Measurements from ENCODE around the gene NT5M.

- TF ChIP-seq, protein P1, sequence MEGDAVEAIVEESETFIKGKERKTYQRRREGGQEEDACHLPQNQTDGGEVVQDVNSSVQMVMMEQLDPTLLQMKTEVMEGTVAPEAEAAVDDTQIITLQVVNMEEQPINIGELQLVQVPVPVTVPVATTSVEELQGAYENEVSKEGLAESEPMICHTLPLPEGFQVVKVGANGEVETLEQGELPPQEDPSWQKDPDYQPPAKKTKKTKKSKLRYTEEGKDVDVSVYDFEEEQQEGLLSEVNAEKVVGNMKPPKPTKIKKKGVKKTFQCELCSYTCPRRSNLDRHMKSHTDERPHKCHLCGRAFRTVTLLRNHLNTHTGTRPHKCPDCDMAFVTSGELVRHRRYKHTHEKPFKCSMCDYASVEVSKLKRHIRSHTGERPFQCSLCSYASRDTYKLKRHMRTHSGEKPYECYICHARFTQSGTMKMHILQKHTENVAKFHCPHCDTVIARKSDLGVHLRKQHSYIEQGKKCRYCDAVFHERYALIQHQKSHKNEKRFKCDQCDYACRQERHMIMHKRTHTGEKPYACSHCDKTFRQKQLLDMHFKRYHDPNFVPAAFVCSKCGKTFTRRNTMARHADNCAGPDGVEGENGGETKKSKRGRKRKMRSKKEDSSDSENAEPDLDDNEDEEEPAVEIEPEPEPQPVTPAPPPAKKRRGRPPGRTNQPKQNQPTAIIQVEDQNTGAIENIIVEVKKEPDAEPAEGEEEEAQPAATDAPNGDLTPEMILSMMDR (conservative IDR thresholded peaks at IDR 0.05) = no peak
- no peak for TF ChIP-seq ZFX (IDR thresholded peaks at IDR 0.05)
These were observed 59.4 kb downstream of the NT5M start for GRCh38 chr17:17362540-17362930.
